ENCODE data around the gene CCDC187.

DNA sequence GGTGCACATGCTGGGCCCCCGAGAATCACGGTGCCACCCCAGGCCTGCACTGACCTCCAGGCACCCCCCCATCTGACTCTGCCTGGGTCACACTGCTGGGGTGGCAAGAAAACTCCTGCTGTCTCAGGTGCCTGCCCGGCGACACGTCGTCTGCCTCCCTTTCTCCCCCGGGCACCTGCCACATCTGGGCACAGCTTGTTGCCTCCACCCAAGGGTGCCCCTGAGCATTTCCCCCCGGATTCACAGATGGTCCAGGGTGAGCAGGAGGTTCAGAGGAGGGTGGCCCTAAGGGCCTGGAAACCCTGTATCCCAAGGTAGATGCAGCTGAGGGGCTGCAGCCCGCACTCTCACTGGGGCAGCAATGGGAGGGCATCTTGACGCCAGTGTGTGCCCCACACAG lies 43.4 kb downstream of the CCDC187 start:
- TF ChIP-seq, protein P1, sequence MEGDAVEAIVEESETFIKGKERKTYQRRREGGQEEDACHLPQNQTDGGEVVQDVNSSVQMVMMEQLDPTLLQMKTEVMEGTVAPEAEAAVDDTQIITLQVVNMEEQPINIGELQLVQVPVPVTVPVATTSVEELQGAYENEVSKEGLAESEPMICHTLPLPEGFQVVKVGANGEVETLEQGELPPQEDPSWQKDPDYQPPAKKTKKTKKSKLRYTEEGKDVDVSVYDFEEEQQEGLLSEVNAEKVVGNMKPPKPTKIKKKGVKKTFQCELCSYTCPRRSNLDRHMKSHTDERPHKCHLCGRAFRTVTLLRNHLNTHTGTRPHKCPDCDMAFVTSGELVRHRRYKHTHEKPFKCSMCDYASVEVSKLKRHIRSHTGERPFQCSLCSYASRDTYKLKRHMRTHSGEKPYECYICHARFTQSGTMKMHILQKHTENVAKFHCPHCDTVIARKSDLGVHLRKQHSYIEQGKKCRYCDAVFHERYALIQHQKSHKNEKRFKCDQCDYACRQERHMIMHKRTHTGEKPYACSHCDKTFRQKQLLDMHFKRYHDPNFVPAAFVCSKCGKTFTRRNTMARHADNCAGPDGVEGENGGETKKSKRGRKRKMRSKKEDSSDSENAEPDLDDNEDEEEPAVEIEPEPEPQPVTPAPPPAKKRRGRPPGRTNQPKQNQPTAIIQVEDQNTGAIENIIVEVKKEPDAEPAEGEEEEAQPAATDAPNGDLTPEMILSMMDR (IDR thresholded peaks at IDR 0.05) = no peak
- TF ChIP-seq CREB1 (CRISPR knock-in tag; IDR thresholded peaks at IDR 0.05) (no peak), GABPB1 (CRISPR knock-in tag; IDR thresholded peaks at IDR 0.05) (no peak), MYBL2 (CRISPR knock-in tag; IDR thresholded peaks at IDR 0.05) (no peak), ZNF263 (CRISPR knock-in tag; IDR thresholded peaks at IDR 0.05; ENCODE audit: low read depth) (no peak)
- TF ChIP-seq, protein P2, sequence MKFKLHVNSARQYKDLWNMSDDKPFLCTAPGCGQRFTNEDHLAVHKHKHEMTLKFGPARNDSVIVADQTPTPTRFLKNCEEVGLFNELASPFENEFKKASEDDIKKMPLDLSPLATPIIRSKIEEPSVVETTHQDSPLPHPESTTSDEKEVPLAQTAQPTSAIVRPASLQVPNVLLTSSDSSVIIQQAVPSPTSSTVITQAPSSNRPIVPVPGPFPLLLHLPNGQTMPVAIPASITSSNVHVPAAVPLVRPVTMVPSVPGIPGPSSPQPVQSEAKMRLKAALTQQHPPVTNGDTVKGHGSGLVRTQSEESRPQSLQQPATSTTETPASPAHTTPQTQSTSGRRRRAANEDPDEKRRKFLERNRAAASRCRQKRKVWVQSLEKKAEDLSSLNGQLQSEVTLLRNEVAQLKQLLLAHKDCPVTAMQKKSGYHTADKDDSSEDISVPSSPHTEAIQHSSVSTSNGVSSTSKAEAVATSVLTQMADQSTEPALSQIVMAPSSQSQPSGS (CRISPR knock-in tag; IDR thresholded peaks at IDR 0.05; ENCODE audit: borderline replicate concordance, low read depth) = no peak
- TF ChIP-seq, protein P3, sequence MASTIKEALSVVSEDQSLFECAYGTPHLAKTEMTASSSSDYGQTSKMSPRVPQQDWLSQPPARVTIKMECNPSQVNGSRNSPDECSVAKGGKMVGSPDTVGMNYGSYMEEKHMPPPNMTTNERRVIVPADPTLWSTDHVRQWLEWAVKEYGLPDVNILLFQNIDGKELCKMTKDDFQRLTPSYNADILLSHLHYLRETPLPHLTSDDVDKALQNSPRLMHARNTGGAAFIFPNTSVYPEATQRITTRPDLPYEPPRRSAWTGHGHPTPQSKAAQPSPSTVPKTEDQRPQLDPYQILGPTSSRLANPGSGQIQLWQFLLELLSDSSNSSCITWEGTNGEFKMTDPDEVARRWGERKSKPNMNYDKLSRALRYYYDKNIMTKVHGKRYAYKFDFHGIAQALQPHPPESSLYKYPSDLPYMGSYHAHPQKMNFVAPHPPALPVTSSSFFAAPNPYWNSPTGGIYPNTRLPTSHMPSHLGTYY (CRISPR knock-in tag; IDR thresholded peaks at IDR 0.05) = no peak
- TF ChIP-seq, protein P4, sequence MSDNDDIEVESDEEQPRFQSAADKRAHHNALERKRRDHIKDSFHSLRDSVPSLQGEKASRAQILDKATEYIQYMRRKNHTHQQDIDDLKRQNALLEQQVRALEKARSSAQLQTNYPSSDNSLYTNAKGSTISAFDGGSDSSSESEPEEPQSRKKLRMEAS (CRISPR knock-in tag; IDR thresholded peaks at IDR 0.05) = no peak
- TF ChIP-seq, protein P5, sequence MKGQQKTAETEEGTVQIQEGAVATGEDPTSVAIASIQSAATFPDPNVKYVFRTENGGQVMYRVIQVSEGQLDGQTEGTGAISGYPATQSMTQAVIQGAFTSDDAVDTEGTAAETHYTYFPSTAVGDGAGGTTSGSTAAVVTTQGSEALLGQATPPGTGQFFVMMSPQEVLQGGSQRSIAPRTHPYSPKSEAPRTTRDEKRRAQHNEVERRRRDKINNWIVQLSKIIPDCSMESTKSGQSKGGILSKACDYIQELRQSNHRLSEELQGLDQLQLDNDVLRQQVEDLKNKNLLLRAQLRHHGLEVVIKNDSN (CRISPR knock-in tag; IDR thresholded peaks at IDR 0.05) = no peak
- TF ChIP-seq, protein P6, sequence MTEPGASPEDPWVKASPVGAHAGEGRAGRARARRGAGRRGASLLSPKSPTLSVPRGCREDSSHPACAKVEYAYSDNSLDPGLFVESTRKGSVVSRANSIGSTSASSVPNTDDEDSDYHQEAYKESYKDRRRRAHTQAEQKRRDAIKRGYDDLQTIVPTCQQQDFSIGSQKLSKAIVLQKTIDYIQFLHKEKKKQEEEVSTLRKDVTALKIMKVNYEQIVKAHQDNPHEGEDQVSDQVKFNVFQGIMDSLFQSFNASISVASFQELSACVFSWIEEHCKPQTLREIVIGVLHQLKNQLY (CRISPR knock-in tag; IDR thresholded peaks at IDR 0.05) = no peak
